ENCODE data around the gene TBC1D9. TPM values are rescaled to one million over a fixed set of nuclear protein-coding genes. Genes with fewer than 3 reads are reported as not detected.

TBC1D9 gene
- total and polyA plus RNA-seq, 10 of the 15 experiments (the other 5 are each of a cell fraction or from before 2014, with no cell fraction given), result 0.87 to 14.9 (median 7.1) TPM

DNA sequence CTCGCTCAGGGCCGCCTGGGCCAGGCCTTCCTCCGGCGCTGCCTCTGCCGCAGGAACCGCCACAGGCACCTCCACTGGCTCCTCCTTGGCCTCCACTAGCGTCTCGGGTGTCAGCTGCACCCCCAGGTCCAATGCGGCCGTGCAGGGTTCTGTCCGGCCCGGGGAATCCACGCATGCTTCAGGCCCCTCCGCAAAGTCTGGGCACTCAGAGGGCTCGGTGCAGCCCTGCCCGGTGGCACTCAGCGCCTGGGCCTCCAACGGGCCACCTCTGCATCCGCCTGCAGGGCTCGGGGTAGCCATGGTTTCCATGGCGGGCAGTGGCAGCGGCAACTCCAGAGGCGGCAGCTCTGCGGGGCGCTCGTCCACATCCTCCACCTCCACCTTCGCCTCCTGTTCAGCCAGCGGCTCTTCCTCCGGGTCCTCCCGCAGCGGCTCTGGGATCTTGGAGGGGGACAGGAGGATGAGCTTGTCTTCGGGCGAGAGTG, 112.6 kb downstream of the TBC1D9 start:
- BruUV-seq (replicated peaks), result no TSS peak
- Histone ChIP-seq H2AFZ (ENCODE audit: control insufficient read depth, low read depth, low read length) (no peak overlapping the region), H3K9me3 (replicated peaks; ENCODE audit: control insufficient read depth, insufficient read depth, low read length) (no peaks in the 10 kb centered on the region), H4K20me1 (ENCODE audit: control insufficient read depth, insufficient read depth) (no peaks in the 10 kb centered on the region), H3K4me3 (no peak overlapping the region), H3K36me3 (ENCODE audit: control insufficient read depth in 2 of 2, insufficient read depth in 2 of 2, low read length in 1 of 2) (no peaks in the 10 kb centered on the region; a peak in 2 of 4 replicates), H3K79me2 (ENCODE audit: control insufficient read depth, insufficient read depth, low read length) (no peaks in the 10 kb centered on the region), H3K4me2 (ENCODE audit: control insufficient read depth, insufficient read depth) (no peak overlapping the region), H3K27me3 (replicated peaks in 1 of 2; ENCODE audit: control insufficient read depth in 2 of 2, insufficient read depth in 2 of 2, low read length in 1 of 2) (no peaks in the 10 kb centered on the region), H3K27ac (ENCODE audit: control insufficient read depth, insufficient read depth) (no peak overlapping the region), H3K9ac (ENCODE audit: control insufficient read depth, insufficient read depth, low read length) (no peak overlapping the region), H3K4me1 (ENCODE audit: control insufficient read depth, insufficient read depth, low read length) (no peaks in the 10 kb centered on the region)
- ChIA-PET SMC1A (ENCODE audit: uncharacterized antibody, unreplicated experiment) (no interaction called here), RAD21 (ENCODE audit: unreplicated experiment) (no interaction called here), POLR2A (no interaction called here), CTCF (interaction anchor here (0.5 kb wide), 1 partner anchor 1184 kb away, joined by 3 read pairs; no protein-coding TSS in a partner anchor)
- intact Hi-C loops (cut with micrococcal nuclease; ENCODE audit: unreplicated experiment) (no loop called here), in situ Hi-C loops (cut with MboI) (no loop called here)
- no peak for DNase-seq (ENCODE audit: low read depth, low spot score)
- FAIRE-seq, result no peak
- 74% methylated on average over 30 of the region's 33 CpGs for WGBS (ENCODE audit: insufficient coverage, insufficient replicate concordance, low lambda C conversion rate, missing lambda C conversion rate)
- no peak for TF ChIP-seq GATAD2B (conservative IDR thresholded peaks at IDR 0.05; ENCODE audit: low read depth)
- no peak for TF ChIP-seq FOS (IDR thresholded peaks at IDR 0.05; ENCODE audit: borderline replicate concordance, extremely low read depth, insufficient read length)
- TF ChIP-seq CREM (IDR thresholded peaks at IDR 0.05; ENCODE audit: low read depth), result no peak
- TF ChIP-seq WRNIP1 (IDR thresholded peaks at IDR 0.05; ENCODE audit: borderline replicate concordance, low read depth, low read length), result no peak
- no peak for TF ChIP-seq NFYA (IDR thresholded peaks at IDR 0.05; ENCODE audit: borderline replicate concordance, low read depth, low read length)
- no peak for TF ChIP-seq SREBF2 (IDR thresholded peaks at IDR 0.05; ENCODE audit: low read length)
- no peak for TF ChIP-seq KDM1A (IDR thresholded peaks at IDR 0.05; ENCODE audit: borderline replicate concordance)
- no peak for ATAC-seq

DNA sequence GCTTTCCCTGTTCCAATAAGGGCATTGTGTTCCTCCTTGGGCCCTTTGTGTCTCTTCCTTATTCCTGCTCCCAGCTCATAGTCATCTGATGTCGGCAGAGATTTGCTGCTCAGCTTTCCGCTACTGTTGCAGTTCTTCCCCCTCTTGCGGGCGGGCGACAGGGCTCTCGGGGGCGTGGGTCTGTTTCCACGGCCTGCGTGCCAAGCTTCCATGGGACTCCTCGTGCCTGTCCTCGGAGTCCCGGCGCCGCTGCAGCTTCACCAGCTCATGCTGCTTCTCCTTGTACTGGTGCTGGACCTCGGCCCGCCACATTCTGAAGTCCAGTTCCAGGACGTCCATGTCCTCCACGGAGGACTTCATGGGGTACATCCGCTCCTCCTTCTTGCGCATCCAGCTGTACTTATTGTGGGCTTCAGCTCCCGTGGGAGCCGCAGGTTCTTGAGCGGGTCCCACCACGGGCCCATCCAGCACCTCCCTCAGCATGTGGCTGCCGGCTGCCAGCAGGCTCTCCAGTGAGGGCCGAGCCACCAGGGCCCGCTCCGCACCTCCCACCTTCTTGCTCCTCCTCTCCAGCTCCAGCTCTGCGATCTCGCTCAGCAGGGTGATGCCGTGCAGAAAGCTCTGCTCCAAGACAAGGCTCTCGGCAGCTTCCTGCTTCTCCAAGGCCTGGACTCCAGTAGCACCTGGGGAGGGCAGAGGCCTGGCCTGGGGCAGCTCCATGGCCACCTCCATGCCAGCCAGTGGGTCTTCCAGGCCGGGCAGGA, 113.3 kb downstream of the TBC1D9 start:
- CTCF ChIA-PET, result interaction anchor here (0.5 kb wide), 1 partner anchor 1183 kb away, joined by 3 read pairs; no protein-coding TSS in a partner anchor
- no peaks in the 10 kb centered on the region; a peak in 2 of 4 replicates for H3K36me3 ChIP-seq (ENCODE audit: control insufficient read depth in 2 of 2, insufficient read depth in 2 of 2, low read length in 1 of 2)
- 89% methylated on average over 32 of the region's 33 CpGs for WGBS (ENCODE audit: insufficient coverage, insufficient replicate concordance, low lambda C conversion rate, missing lambda C conversion rate)
- ATAC-seq (no peak), FAIRE-seq (no peak), DNase-seq (ENCODE audit: low read depth, low spot score) (no peak)
- H2AFZ ChIP-seq (ENCODE audit: control insufficient read depth, low read depth, low read length), result no peak overlapping the region
- BruUV-seq (replicated peaks), result no TSS peak
- H3K27ac ChIP-seq (ENCODE audit: control insufficient read depth, insufficient read depth), result no peak overlapping the region
- POLR2A ChIA-PET, result no interaction called here
- TF ChIP-seq MYB (IDR thresholded peaks at IDR 0.05; ENCODE audit: borderline replicate concordance, low read depth, low read length) (no peak), YBX1 (IDR thresholded peaks at IDR 0.05) (no peak), SMAD5 (IDR thresholded peaks at IDR 0.05; ENCODE audit: low read depth) (no peak)
- no peak overlapping the region for H3K4me3 ChIP-seq
- H4K20me1 ChIP-seq (ENCODE audit: control insufficient read depth, insufficient read depth), result no peaks in the 10 kb centered on the region
- RAD21 ChIA-PET (ENCODE audit: unreplicated experiment), result no interaction called here
- H3K27me3 ChIP-seq (replicated peaks in 1 of 2; ENCODE audit: control insufficient read depth in 2 of 2, insufficient read depth in 2 of 2, low read length in 1 of 2), result no peaks in the 10 kb centered on the region
- SMC1A ChIA-PET (ENCODE audit: uncharacterized antibody, unreplicated experiment), result interaction anchor here (0.9 to 1.1 kb wide), 2 partner anchors 8 to 208 kb away, joined by 3 read pairs; no protein-coding TSS in a partner anchor
- no peaks in the 10 kb centered on the region for H3K79me2 ChIP-seq (ENCODE audit: control insufficient read depth, insufficient read depth, low read length)
- no peak overlapping the region for H3K4me2 ChIP-seq (ENCODE audit: control insufficient read depth, insufficient read depth)
- no peaks in the 10 kb centered on the region for H3K9me3 ChIP-seq (replicated peaks; ENCODE audit: control insufficient read depth, insufficient read depth, low read length)
- H3K9ac ChIP-seq (ENCODE audit: control insufficient read depth, insufficient read depth, low read length), result no peak overlapping the region
- in situ Hi-C loops (cut with MboI), result no loop called here
- intact Hi-C loops (cut with micrococcal nuclease; ENCODE audit: unreplicated experiment), result no loop called here
- no peaks in the 10 kb centered on the region for H3K4me1 ChIP-seq (ENCODE audit: control insufficient read depth, insufficient read depth, low read length)
